GM12878 (cell line): ENCODE data around the gene SLC22A23. TPM values are rescaled to one million over a fixed set of nuclear protein-coding genes. Genes with fewer than 3 reads are reported as not detected.

Source experiments
- ATAC-seq: fragments of 200-7000 bp; cut with Tn5 transposase; 3 replicates; pipeline ENCODE4 v1.9.1; 2020; ENCODE audit warnings: mild to moderate bottlenecking, moderate library complexity
- BruUV-seq: library from RNA; stranded (reverse); fragments of 400-500 nt; replicated peaks from 2 replicates; lab custom pipeline; 2021; lab: Mats Ljungman, UMichigan
- CTCF ChIA-PET: fragments of 300-600 bp; sonication (Branson Sonifier 250); formaldehyde crosslinking; extraction: SDS; loops from one replicate; lab custom pipeline; 2021; ENCODE audit warnings: inconsistent platforms; lab: Yijun Ruan, JAX
- POLR2A ChIA-PET: fragments of 350-600 bp; formaldehyde crosslinking; extraction: SDS; loops from one replicate; lab custom pipeline; 2021; ENCODE audit warnings: inconsistent platforms; lab: Charles Lee
- RAD21 ChIA-PET: fragments of 300-600 bp; sonication (Branson Sonifier 250); formaldehyde crosslinking; loops from one replicate; lab custom pipeline; 2023; ENCODE audit warnings: antibody characterized with exemption; ENCODE audit not compliant: unreplicated experiment; lab: Charles Lee
- SMC1A ChIA-PET: fragments of 300-600 bp; sonication (Branson Sonifier 250); formaldehyde crosslinking; loops from one replicate; lab custom pipeline; 2023; ENCODE audit not compliant: unreplicated experiment, uncharacterized antibody; lab: Charles Lee
- DNase-seq: peaks from one replicate; pipeline ENCODE4 v3.0.0-alpha.2; 2011; ENCODE audit warnings: low read depth, low spot score
- FAIRE-seq: peaks from 3 replicates; lab custom pipeline; 2011; peaks lifted over from hg19 to GRCh38; lab: Jason Lieb, UNC
- H2AFZ ChIP-seq: 2 replicates; pipeline ENCODE4 v1.6.0; 2011; ENCODE audit warnings: low read depth, low read length, control low read depth; ENCODE audit not compliant: control insufficient read depth
- H3K27ac ChIP-seq: 2 replicates; pipeline ENCODE4 v1.5.1; 2011; ENCODE audit warnings: control low read depth; ENCODE audit not compliant: control insufficient read depth, insufficient read depth
- H3K27me3 ChIP-seq, 2 experiments: replicated peaks in 1 of 2; 2 replicates each; pipeline versions ENCODE4 v1.6.0 to v1.6.1; 2011; ENCODE audit warnings: low read length in 1 of 2; ENCODE audit not compliant: control insufficient read depth in 2 of 2, insufficient read depth in 2 of 2
- H3K36me3 ChIP-seq, 2 experiments: 2 replicates each; pipeline ENCODE4 v1.5.1; 2011; ENCODE audit warnings: low read length in 1 of 2; ENCODE audit not compliant: control insufficient read depth in 2 of 2, insufficient read depth in 2 of 2
- H3K4me1 ChIP-seq: 2 replicates; pipeline ENCODE4 v1.6.1; 2011; ENCODE audit warnings: mild to moderate bottlenecking, low read length, moderate library complexity, mixed read lengths; ENCODE audit not compliant: control insufficient read depth, insufficient read depth
- H3K4me2 ChIP-seq: 2 replicates; pipeline ENCODE4 v1.6.0; 2011; ENCODE audit warnings: control low read depth; ENCODE audit not compliant: control insufficient read depth, insufficient read depth
- H3K4me3 ChIP-seq: fragments of 200-600 bp; sonication (generic); 2 replicates; pipeline ENCODE4 v1.5.1; 2016
- H3K79me2 ChIP-seq: 2 replicates; pipeline ENCODE4 v1.6.0; 2011; ENCODE audit warnings: low read length; ENCODE audit not compliant: control insufficient read depth, insufficient read depth
- H3K9ac ChIP-seq: 2 replicates; pipeline ENCODE4 v1.8.0; 2011; ENCODE audit warnings: low read length, control low read depth, mixed read lengths; ENCODE audit not compliant: control insufficient read depth, insufficient read depth
- H3K9me3 ChIP-seq: replicated peaks from 3 replicates; pipeline ENCODE4 v1.5.1; 2011; ENCODE audit warnings: mild to moderate bottlenecking, low read length; ENCODE audit not compliant: control insufficient read depth, insufficient read depth
- H4K20me1 ChIP-seq: 2 replicates; pipeline ENCODE4 v1.6.0; 2011; ENCODE audit not compliant: control insufficient read depth, insufficient read depth
- BRCA1 ChIP-seq: IDR thresholded peaks from 2 replicates; pipeline ENCODE4 v1.6.1; 2011; ENCODE audit warnings: low read depth, low read length, improper control_type of control experiment
- CHD1 ChIP-seq: IDR thresholded peaks from 2 replicates; pipeline ENCODE4 v1.6.1; 2012; ENCODE audit warnings: low read depth, low read length, improper control_type of control experiment
- CHD2 ChIP-seq: IDR thresholded peaks from 2 replicates; pipeline ENCODE4 v1.6.1; 2011; ENCODE audit warnings: low read depth, low read length, improper control_type of control experiment, borderline replicate concordance
- MLLT1 ChIP-seq: fragments of 450-650 bp; IDR thresholded peaks from 2 replicates; pipeline ENCODE4 v1.6.1; 2016; ENCODE audit warnings: mild to moderate bottlenecking
- NRF1 ChIP-seq: conservative IDR thresholded peaks from 2 replicates; pipeline ENCODE4 v1.6.1; 2011; ENCODE audit warnings: mild to moderate bottlenecking, low read depth, low read length, improper control_type of control experiment
- POLR2A ChIP-seq: IDR thresholded peaks from 2 replicates; pipeline ENCODE4 v1.6.1; 2011; ENCODE audit warnings: low read depth, mild to moderate bottlenecking, low read length
- SMARCA5 ChIP-seq: fragments of 450-650 bp; IDR thresholded peaks from 2 replicates; pipeline ENCODE4 v1.6.1; 2017; ENCODE audit warnings: mild to moderate bottlenecking
- SUPT20H ChIP-seq: IDR thresholded peaks from 2 replicates; pipeline ENCODE4 v1.6.1; 2011; ENCODE audit warnings: low read depth, mild to moderate bottlenecking, low read length, moderate library complexity, borderline replicate concordance; ENCODE audit not compliant: control insufficient read depth
- TBL1XR1 ChIP-seq: IDR thresholded peaks from 2 replicates; pipeline ENCODE4 v1.6.1; 2012; ENCODE audit warnings: low read depth, low read length, improper control_type of control experiment
- ZNF687 ChIP-seq: fragments of 450-650 bp; IDR thresholded peaks from 2 replicates; pipeline ENCODE4 v1.6.1; 2017; ENCODE audit warnings: mild to moderate bottlenecking, moderate library complexity
- WGBS: methylation state at CpG from one replicate; pipeline ENCODE4 v1.1.6; 2016; ENCODE audit warnings: low lambda C conversion rate; ENCODE audit not compliant: insufficient replicate concordance, insufficient coverage; ENCODE audit errors: missing lambda C conversion rate; 5-methylcytosine and 5-hydroxymethylcytosine counted together
- in situ Hi-C: fragments of 300-500 bp; cut with MboI; formaldehyde crosslinking; loops from 9 replicates; pipeline ENCODE4 v1.14.3; 2018; ENCODE audit warnings: mixed read lengths
- intact Hi-C: fragments of 100-400 bp; cut with micrococcal nuclease; formaldehyde crosslinking; loops from one replicate; pipeline ENCODE4 v1.14.2; 2022; ENCODE audit not compliant: unreplicated experiment
- polyA plus RNA-seq, 11 experiments: library from polyadenylated mRNA; depleted of rRNA in 4 of 11; unstranded in 6 of 11; stranded (reverse) in 5 of 11; fragments of >200 nt; fragmentation: Nextera tagmentation in 4 of 11; fragmentation: Illumina TruSeq in 1 of 11; extraction: Ambion mirVana in 4 of 11; extraction: Trizol in 1 of 11; gene quantifications; 1 replicate in 1 of 11; 2 replicates in 10 of 11; pipeline versions ENCODE4 v1.2.1 to v1.2.3, GENCODE V29; 2011 to 2016; ENCODE audit warnings: inconsistent platforms in 2 of 11, missing spikeins in 2 of 11, low read depth in 1 of 11
- total RNA-seq, 4 experiments: library from RNA; depleted of rRNA in 3 of 4; stranded (reverse); fragments of >200 nt in 3 of 4; fragmentation: Illumina TruSeq in 1 of 4; extraction: Trizol in 1 of 4; gene quantifications; 2 replicates each; pipeline versions ENCODE4 v1.2.1 to v1.2.3, GENCODE V29; 2013 to 2021

SLC22A23 gene
- total and polyA plus RNA-seq, 10 of the 15 experiments (the other 5 are each of a cell fraction or from before 2014, with no cell fraction given): 0.20 to 2.4 (median 0.74) TPM

- Histone ChIP-seq H3K4me1 (no peaks in the 10 kb centered on the region; the same call in 1 of the 2 replicates), H3K36me3 (no peaks in the 10 kb centered on the region), H3K4me2 (no peak overlapping the region), H3K27ac (no peak overlapping the region), H4K20me1 (no peaks in the 10 kb centered on the region), H3K9ac (no peak overlapping the region), H2AFZ (no peak overlapping the region), H3K4me3 (no peak overlapping the region), H3K79me2 (no peaks in the 10 kb centered on the region), H3K27me3 (no peaks in the 10 kb centered on the region; a peak in 1 of 4 replicates), H3K9me3 (no peaks in the 10 kb centered on the region)
- DNase-seq (no peak), ATAC-seq (no peak), FAIRE-seq (no peak)
- intact Hi-C loops (no loop called here), in situ Hi-C loops (no loop called here)
- RAD21 ChIA-PET: interaction anchor here (0.6 to 1.9 kb wide), 3 partner anchors 9 to 78 kb away, joined by 3 to 8 read pairs (median 4); no protein-coding TSS in a partner anchor
- TF ChIP-seq POLR2A (no peak), CHD1 (no peak)
- CTCF ChIA-PET: interaction anchor here (0.6 to 1.2 kb wide), 4 partner anchors 10 to 72 kb away, joined by 3 read pairs; no protein-coding TSS in a partner anchor
- no TSS peak for BruUV-seq
- WGBS: 41% methylated on average over 8 of the region's 8 CpGs
- POLR2A ChIA-PET: no interaction called here
- SMC1A ChIA-PET: interaction anchor here (0.8 to 2.0 kb wide), 4 partner anchors 9 to 19 kb away, joined by 3 to 5 read pairs (median 4); no protein-coding TSS in a partner anchor
Measured at GRCh38 chr6:3442431-3443220, 14.2 kb downstream of the SLC22A23 start.

GRCh38 chr6:3440911-3441310 lies 15.9 kb downstream of the SLC22A23 start:
- no peaks in the 10 kb centered on the region for H3K79me2 ChIP-seq
- ATAC-seq (no peak), DNase-seq (no peak), FAIRE-seq (no peak)
- H3K27me3 ChIP-seq: no peaks in the 10 kb centered on the region; a peak in 1 of 4 replicates
- RAD21 ChIA-PET: interaction anchor here (1.1 kb wide), 1 partner anchor 25 kb away, joined by 3 read pairs; no protein-coding TSS in a partner anchor
- H2AFZ ChIP-seq: no peak overlapping the region
- POLR2A ChIA-PET: no interaction called here
- H4K20me1 ChIP-seq: no peaks in the 10 kb centered on the region
- WGBS: 19% methylated on average over 5 of the region's 5 CpGs
- H3K9me3 ChIP-seq: no peaks in the 10 kb centered on the region
- no peak overlapping the region for H3K27ac ChIP-seq
- in situ Hi-C loops: no loop called here
- CTCF ChIA-PET: interaction anchor here (0.6 to 3.3 kb wide), 4 partner anchors 13 to 71 kb away, joined by 3 to 9 read pairs (median 3); no protein-coding TSS in a partner anchor
- no peak overlapping the region for H3K4me3 ChIP-seq
- intact Hi-C loops: no loop called here
- H3K9ac ChIP-seq: no peak overlapping the region
- no TSS peak for BruUV-seq
- H3K36me3 ChIP-seq: no peaks in the 10 kb centered on the region
- SMC1A ChIA-PET: interaction anchor here (0.8 to 2.0 kb wide), 3 partner anchors 8 to 14 kb away, joined by 3 to 5 read pairs (median 3); no protein-coding TSS in a partner anchor
- no peak overlapping the region for H3K4me2 ChIP-seq
- no peaks in the 10 kb centered on the region; the same call in 1 of the 2 replicates for H3K4me1 ChIP-seq
- no peak for TF ChIP-seq MLLT1
- TF ChIP-seq SUPT20H: no peak
- TF ChIP-seq ZNF687: no peak
- no peak for TF ChIP-seq SMARCA5
- TF ChIP-seq CHD2: no peak
- no peak for TF ChIP-seq NRF1
- no peak for TF ChIP-seq BRCA1
- no peak for TF ChIP-seq TBL1XR1
